ENCODE measurements around the gene ANKRD44.

The ANKRD44 gene

GRCh38 chr2:197001921-197002320, 308.7 kb downstream of the ANKRD44 start:
- Histone ChIP-seq H3K9me3 (ENCODE audit: control insufficient read depth, insufficient read depth, low read length) (no peaks in the 10 kb centered on the region), H3K27me3 (ENCODE audit: control insufficient read depth, low read length) (no peaks in the 10 kb centered on the region), H3K27ac (ENCODE audit: low read depth, low read length) (no peak overlapping the region), H4K20me1 (ENCODE audit: control insufficient read depth, insufficient read depth, low read depth, low read length) (no peaks in the 10 kb centered on the region), H3K4me3 (ENCODE audit: low read length) (no peak overlapping the region), H3K4me2 (ENCODE audit: low read length) (no peak overlapping the region), H3K36me3 (ENCODE audit: control insufficient read depth, low read length) (peaks cover 34% of the 10 kb centered on the region), H3K79me2 (ENCODE audit: control insufficient read depth, low read length) (no peaks in the 10 kb centered on the region), H3K9me2 (replicated peaks; ENCODE audit: control insufficient read depth, low read length) (no peaks in the 10 kb centered on the region), H3F3A (ENCODE audit: control insufficient read depth, insufficient read depth) (no peaks in the 10 kb centered on the region), H3K4me1 (ENCODE audit: control insufficient read depth, low read length) (no peaks in the 10 kb centered on the region)
- TF ChIP-seq EZH2phosphoT487 (IDR thresholded peaks at IDR 0.05; ENCODE audit: borderline replicate concordance, low read length): no peak
- TF ChIP-seq, protein P1, sequence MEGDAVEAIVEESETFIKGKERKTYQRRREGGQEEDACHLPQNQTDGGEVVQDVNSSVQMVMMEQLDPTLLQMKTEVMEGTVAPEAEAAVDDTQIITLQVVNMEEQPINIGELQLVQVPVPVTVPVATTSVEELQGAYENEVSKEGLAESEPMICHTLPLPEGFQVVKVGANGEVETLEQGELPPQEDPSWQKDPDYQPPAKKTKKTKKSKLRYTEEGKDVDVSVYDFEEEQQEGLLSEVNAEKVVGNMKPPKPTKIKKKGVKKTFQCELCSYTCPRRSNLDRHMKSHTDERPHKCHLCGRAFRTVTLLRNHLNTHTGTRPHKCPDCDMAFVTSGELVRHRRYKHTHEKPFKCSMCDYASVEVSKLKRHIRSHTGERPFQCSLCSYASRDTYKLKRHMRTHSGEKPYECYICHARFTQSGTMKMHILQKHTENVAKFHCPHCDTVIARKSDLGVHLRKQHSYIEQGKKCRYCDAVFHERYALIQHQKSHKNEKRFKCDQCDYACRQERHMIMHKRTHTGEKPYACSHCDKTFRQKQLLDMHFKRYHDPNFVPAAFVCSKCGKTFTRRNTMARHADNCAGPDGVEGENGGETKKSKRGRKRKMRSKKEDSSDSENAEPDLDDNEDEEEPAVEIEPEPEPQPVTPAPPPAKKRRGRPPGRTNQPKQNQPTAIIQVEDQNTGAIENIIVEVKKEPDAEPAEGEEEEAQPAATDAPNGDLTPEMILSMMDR (IDR thresholded peaks at IDR 0.05; ENCODE audit: low read depth, low read length, poor library complexity, severe bottlenecking): no peak

DNA sequence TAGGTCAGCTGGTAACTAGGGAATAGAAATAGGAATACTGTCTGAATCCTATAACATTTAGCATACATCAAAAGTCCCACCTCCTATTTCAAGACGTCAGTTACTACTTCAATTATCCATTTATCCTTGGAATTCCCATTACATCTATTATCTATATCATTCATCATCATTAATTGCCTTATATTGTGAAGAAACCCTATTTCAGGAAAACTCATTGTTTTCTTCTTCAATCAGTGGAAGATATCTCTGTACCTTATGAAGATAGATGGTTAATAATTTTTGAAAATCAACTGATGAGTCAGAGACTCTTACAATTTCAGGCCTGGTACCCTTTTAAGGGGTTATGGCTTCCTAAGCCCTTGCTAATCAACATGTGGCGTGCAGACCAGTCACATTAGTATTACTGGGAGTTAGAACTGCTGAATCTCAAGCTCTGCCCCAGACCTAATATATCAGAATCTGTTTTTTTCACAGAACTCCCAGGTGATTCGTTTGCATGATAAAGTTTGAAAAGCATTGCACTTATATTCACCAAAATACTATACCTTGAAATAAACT, 314.7 kb downstream of the ANKRD44 start:
- peaks cover 40% of the 10 kb centered on the region for H3K36me3 ChIP-seq (ENCODE audit: control insufficient read depth, low read length)
- no peaks in the 10 kb centered on the region for H3K9me3 ChIP-seq (ENCODE audit: control insufficient read depth, insufficient read depth, low read length)
- no peaks in the 10 kb centered on the region for H3K4me1 ChIP-seq (ENCODE audit: control insufficient read depth, low read length)
- H3K4me2 ChIP-seq (ENCODE audit: low read length): no peak overlapping the region
- H3K9me2 ChIP-seq (replicated peaks; ENCODE audit: control insufficient read depth, low read length): no peaks in the 10 kb centered on the region
- no peaks in the 10 kb centered on the region for H4K20me1 ChIP-seq (ENCODE audit: control insufficient read depth, insufficient read depth, low read depth, low read length)
- no peak for TF ChIP-seq EZH2phosphoT487 (IDR thresholded peaks at IDR 0.05; ENCODE audit: borderline replicate concordance, low read length)
- TF ChIP-seq, protein P1 (IDR thresholded peaks at IDR 0.05; ENCODE audit: low read depth, low read length, poor library complexity, severe bottlenecking): no peak
- no peak overlapping the region for H3K27ac ChIP-seq (ENCODE audit: low read depth, low read length)
- H3K4me3 ChIP-seq (ENCODE audit: low read length): no peak overlapping the region
- H3F3A ChIP-seq (ENCODE audit: control insufficient read depth, insufficient read depth): no peaks in the 10 kb centered on the region
- no peaks in the 10 kb centered on the region for H3K27me3 ChIP-seq (ENCODE audit: control insufficient read depth, low read length)
- no peaks in the 10 kb centered on the region for H3K79me2 ChIP-seq (ENCODE audit: control insufficient read depth, low read length)

- no peaks in the 10 kb centered on the region for H3K4me1 ChIP-seq (ENCODE audit: control insufficient read depth, low read length)
- H3K36me3 ChIP-seq (ENCODE audit: control insufficient read depth, low read length): peaks cover 37% of the 10 kb centered on the region
- no peaks in the 10 kb centered on the region for H3F3A ChIP-seq (ENCODE audit: control insufficient read depth, insufficient read depth)
- H3K27me3 ChIP-seq (ENCODE audit: control insufficient read depth, low read length): no peaks in the 10 kb centered on the region
- no peaks in the 10 kb centered on the region for H3K9me3 ChIP-seq (ENCODE audit: control insufficient read depth, insufficient read depth, low read length)
- no peak overlapping the region for H3K4me3 ChIP-seq (ENCODE audit: low read length)
- no peak overlapping the region for H3K4me2 ChIP-seq (ENCODE audit: low read length)
- no peak overlapping the region for H3K27ac ChIP-seq (ENCODE audit: low read depth, low read length)
- no peak for TF ChIP-seq EZH2phosphoT487 (IDR thresholded peaks at IDR 0.05; ENCODE audit: borderline replicate concordance, low read length)
- TF ChIP-seq, protein P1 (IDR thresholded peaks at IDR 0.05; ENCODE audit: low read depth, low read length, poor library complexity, severe bottlenecking): no peak
- H3K9me2 ChIP-seq (replicated peaks; ENCODE audit: control insufficient read depth, low read length): no peaks in the 10 kb centered on the region
- H4K20me1 ChIP-seq (ENCODE audit: control insufficient read depth, insufficient read depth, low read depth, low read length): no peaks in the 10 kb centered on the region
- no peaks in the 10 kb centered on the region for H3K79me2 ChIP-seq (ENCODE audit: control insufficient read depth, low read length)
Measured at GRCh38 chr2:196994764-196995163, 315.8 kb downstream of the ANKRD44 start.

All from DOHH2 (cell line).